K562 (cell line): ENCODE measurements around the gene TUBA1B. TPM values are rescaled to one million over a fixed set of nuclear protein-coding genes. Genes with fewer than 3 reads are reported as not detected.

Experiments
- ATF7 ChIP-seq: fragments of 450-650 bp; IDR thresholded peaks from 2 replicates; pipeline ENCODE4 v1.7.1; 2014; ENCODE audit warnings: mild to moderate bottlenecking, moderate library complexity
- BCOR ChIP-seq: fragments of 450-650 bp; IDR thresholded peaks from 2 replicates; pipeline ENCODE4 v1.6.1; 2016
- CEBPG ChIP-seq, 3 experiments: fragments of 200-800 bp in 1 of 3; sonication (Bioruptor generic) in 1 of 3; sonication (generic) in 1 of 3; formaldehyde crosslinking in 1 of 3; IDR thresholded peaks in 2 of 3; conservative IDR thresholded peaks in 1 of 3; 2 replicates each; pipeline versions ENCODE4 v1.6.1 to v1.8.0; 2016 to 2022; ENCODE audit warnings: missing compliant biosample characterization in 2 of 3, missing genetic modification characterization in 2 of 3, mild to moderate bottlenecking in 1 of 3, missing genetic modification reagents in 1 of 3
- CTBP1 ChIP-seq: fragments of 450-650 bp; IDR thresholded peaks from 2 replicates; pipeline ENCODE4 v1.6.1; 2016; ENCODE audit warnings: borderline replicate concordance
- CXXC5 ChIP-seq: fragments of 250-450 bp; sonication (Bioruptor Pico); IDR thresholded peaks from 2 replicates; pipeline ENCODE4 v1.8.0; 2022; ENCODE audit warnings: inconsistent platforms, mild to moderate bottlenecking, moderate library complexity
- ESRRA ChIP-seq: fragments of 450-650 bp; IDR thresholded peaks from 2 replicates; pipeline ENCODE4 v1.6.1; 2014; ENCODE audit warnings: low read depth, mild to moderate bottlenecking, moderate library complexity, borderline replicate concordance
- ID3 ChIP-seq, 2 experiments: fragments of 250-450 bp in 1 of 2; fragments of 450-650 bp in 1 of 2; sonication (Bioruptor Pico) in 1 of 2; IDR thresholded peaks; 2 replicates each; pipeline versions ENCODE4 v1.6.1 to v1.8.0; 2016 to 2021; ENCODE audit warnings: mild to moderate bottlenecking in 2 of 2, moderate library complexity in 2 of 2, missing compliant biosample characterization in 1 of 2, missing genetic modification characterization in 1 of 2
- JUND ChIP-seq, 2 experiments: IDR thresholded peaks; 2 replicates in 1 of 2; 3 replicates in 1 of 2; pipeline ENCODE4 v1.6.1; 2011; ENCODE audit warnings: borderline replicate concordance in 2 of 2, low read depth in 2 of 2, low read length in 2 of 2, improper control_type of control experiment in 1 of 2, missing biosample characterization in 1 of 2, missing genetic modification characterization in 1 of 2, missing genetic modification reagents in 1 of 2
- MAX ChIP-seq: sonication (generic); formaldehyde crosslinking; IDR thresholded peaks from 2 replicates; pipeline ENCODE4 v1.9.0; 2022; ENCODE audit warnings: mild to moderate bottlenecking, missing genetic modification reagents
- MECOM ChIP-seq: fragments of 250-450 bp; sonication (Bioruptor Pico); IDR thresholded peaks from 2 replicates; pipeline ENCODE4 v1.8.0; 2022; ENCODE audit warnings: inconsistent platforms
- MYC ChIP-seq, 2 experiments: fragments of 250-450 bp in 1 of 2; sonication (Bioruptor Pico) in 1 of 2; IDR thresholded peaks; 2 replicates each; pipeline versions ENCODE4 v1.5.1 to v1.6.1; 2012 to 2021; ENCODE audit warnings: low read depth in 2 of 2, borderline replicate concordance in 1 of 2, improper control_type of control experiment in 1 of 2, low read length in 1 of 2, mild to moderate bottlenecking in 1 of 2, moderate library complexity in 1 of 2
- NRF1 ChIP-seq, 2 experiments: fragments of 450-650 bp; IDR thresholded peaks in 1 of 2; conservative IDR thresholded peaks in 1 of 2; 2 replicates each; pipeline ENCODE4 v1.6.1; 2014; ENCODE audit warnings: mild to moderate bottlenecking in 2 of 2
- POLR2A ChIP-seq: fragments of 450-650 bp; conservative IDR thresholded peaks from 2 replicates; pipeline ENCODE4 v1.6.1; 2016
- RCOR1 ChIP-seq, 2 experiments: IDR thresholded peaks; 2 replicates each; pipeline ENCODE4 v1.6.1; 2012; ENCODE audit warnings: low read depth in 2 of 2, low read length in 2 of 2, borderline replicate concordance in 1 of 2, improper control_type of control experiment in 1 of 2
- TEAD1 ChIP-seq, 2 experiments: fragments of 450-650 bp in 1 of 2; sonication (generic) in 1 of 2; formaldehyde crosslinking; IDR thresholded peaks; 2 replicates each; pipeline versions ENCODE4 v1.4.0 to v1.8.0; 2020 to 2022; ENCODE audit warnings: mild to moderate bottlenecking in 2 of 2, missing genetic modification reagents in 1 of 2
- TEAD4 ChIP-seq, 2 experiments: sonication (generic) in 1 of 2; formaldehyde crosslinking in 1 of 2; IDR thresholded peaks; 2 replicates each; pipeline versions ENCODE4 v1.6.1 to v1.8.0; 2012 to 2022; ENCODE audit warnings: borderline replicate concordance in 1 of 2, inconsistent platforms in 1 of 2, low read length in 1 of 2, mild to moderate bottlenecking in 1 of 2, missing genetic modification reagents in 1 of 2
- ZBTB17 ChIP-seq: fragments of 450-650 bp; formaldehyde crosslinking; IDR thresholded peaks from 2 replicates; pipeline ENCODE4 v1.4.0; 2020; ENCODE audit warnings: mild to moderate bottlenecking
- polyA plus RNA-seq, 8 experiments: library from polyadenylated mRNA; depleted of rRNA in 4 of 8; stranded (reverse) in 5 of 8; unstranded in 3 of 8; fragments of >200 nt; fragmentation: Nextera tagmentation in 2 of 8; fragmentation: Illumina TruSeq in 1 of 8; extraction: Ambion mirVana in 2 of 8; extraction: Trizol in 1 of 8; gene quantifications; 2 replicates each; pipeline versions ENCODE4 v1.2.1 to v1.2.3, GENCODE V29; 2011 to 2014; ENCODE audit warnings: inconsistent platforms in 1 of 8, missing spikeins in 1 of 8
- total RNA-seq, 7 experiments: library from RNA; depleted of rRNA in 6 of 7; stranded (reverse); fragments of >200 nt in 6 of 7; fragmentation: Illumina TruSeq in 2 of 7; extraction: Trizol in 2 of 7; gene quantifications; 2 replicates each; pipeline versions ENCODE4 v1.2.1 to v1.2.3, GENCODE V29; 2011 to 2021; ENCODE audit warnings: low replicate concordance in 1 of 7
- TF ChIP-seq, protein P1 (sequence below): fragments of 450-650 bp; IDR thresholded peaks from 2 replicates; pipeline ENCODE4 v1.6.1; 2016; ENCODE audit warnings: missing biosample characterization, missing genetic modification characterization
- TF ChIP-seq, protein P2 (sequence below), 2 experiments: fragments of 450-650 bp; conservative IDR thresholded peaks; 2 replicates each; pipeline ENCODE4 v1.6.1; 2017; ENCODE audit warnings: mild to moderate bottlenecking in 2 of 2, moderate library complexity in 2 of 2
- TF ChIP-seq, protein P3 (sequence below): fragments of 450-650 bp; IDR thresholded peaks from 2 replicates; pipeline ENCODE4 v1.6.1; 2014; ENCODE audit warnings: low read depth, mild to moderate bottlenecking, moderate library complexity, borderline replicate concordance

TUBA1B gene
- total and polyA plus RNA-seq, 9 of the 15 experiments (the other 6 are each of a cell fraction or from before 2014, with no cell fraction given): 2,189 to 4,624 (median 2,628) TPM

- TF ChIP-seq ID3 (CRISPR knock-in tag; IDR thresholded peaks at IDR 0.05) (no peak), ID3 (tag; IDR thresholded peaks at IDR 0.05) (peak; percentile 73), MECOM (0 out of 2 replicates have a peak, but pooled peaks have one; percentile 16), MYC (IDR thresholded peaks at IDR 0.05; ENCODE audit: low read depth, low read length) (0 out of 2 replicates have a peak, but pooled peaks have one; percentile 7), MYC (CRISPR knock-in tag; IDR thresholded peaks at IDR 0.05; ENCODE audit: borderline replicate concordance, low read depth) (no peak), CXXC5 (peak; percentile 66), POLR2A (no peak), ESRRA (no peak), NRF1 (conservative IDR thresholded peaks at IDR 0.05 in 1 of 2, IDR thresholded peaks at IDR 0.05 in 1 of 2) (peak; percentile 54 to 66), BCOR (no peak), TEAD1 (CRISPR knock-in tag; IDR thresholded peaks at IDR 0.05) (peak in 1 of 2 experiments; percentile 30; a peak in 1 of 4 replicates), JUND (IDR thresholded peaks at IDR 0.05; ENCODE audit: borderline replicate concordance, low read depth, low read length) (peak; percentile 60), JUND (tag; IDR thresholded peaks at IDR 0.05; ENCODE audit: borderline replicate concordance, low read depth, low read length) (peak; percentile 17; the same call in 1 of the 3 replicates), MAX (peak; percentile 44), ATF7 (peak; percentile 23; the same call in 1 of the 2 replicates), ZBTB17 (CRISPR knock-in tag) (no peak), TEAD4 (IDR thresholded peaks at IDR 0.05; ENCODE audit: low read length) (peak; percentile 30; the same call in 1 of the 2 replicates), TEAD4 (CRISPR knock-in tag; IDR thresholded peaks at IDR 0.05; ENCODE audit: borderline replicate concordance) (no peak), CEBPG (CRISPR knock-in tag; IDR thresholded peaks at IDR 0.05) (peak; percentile 94), CEBPG (tag; conservative IDR thresholded peaks at IDR 0.05 in 1 of 2, IDR thresholded peaks at IDR 0.05 in 1 of 2) (peak; percentile 89 to 96), CTBP1 (peak; percentile 56; the same call in 1 of the 2 replicates), RCOR1 (IDR thresholded peaks at IDR 0.05; ENCODE audit: borderline replicate concordance in 1 of 2, low read depth in 2 of 2, low read length in 2 of 2) (peak in 1 of 2 experiments; percentile 54; a peak in 1 of 4 replicates)
- TF ChIP-seq, protein P1, sequence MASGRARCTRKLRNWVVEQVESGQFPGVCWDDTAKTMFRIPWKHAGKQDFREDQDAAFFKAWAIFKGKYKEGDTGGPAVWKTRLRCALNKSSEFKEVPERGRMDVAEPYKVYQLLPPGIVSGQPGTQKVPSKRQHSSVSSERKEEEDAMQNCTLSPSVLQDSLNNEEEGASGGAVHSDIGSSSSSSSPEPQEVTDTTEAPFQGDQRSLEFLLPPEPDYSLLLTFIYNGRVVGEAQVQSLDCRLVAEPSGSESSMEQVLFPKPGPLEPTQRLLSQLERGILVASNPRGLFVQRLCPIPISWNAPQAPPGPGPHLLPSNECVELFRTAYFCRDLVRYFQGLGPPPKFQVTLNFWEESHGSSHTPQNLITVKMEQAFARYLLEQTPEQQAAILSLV (tag): peak; percentile 54; the same call in 1 of the 2 replicates
- TF ChIP-seq, protein P2, sequence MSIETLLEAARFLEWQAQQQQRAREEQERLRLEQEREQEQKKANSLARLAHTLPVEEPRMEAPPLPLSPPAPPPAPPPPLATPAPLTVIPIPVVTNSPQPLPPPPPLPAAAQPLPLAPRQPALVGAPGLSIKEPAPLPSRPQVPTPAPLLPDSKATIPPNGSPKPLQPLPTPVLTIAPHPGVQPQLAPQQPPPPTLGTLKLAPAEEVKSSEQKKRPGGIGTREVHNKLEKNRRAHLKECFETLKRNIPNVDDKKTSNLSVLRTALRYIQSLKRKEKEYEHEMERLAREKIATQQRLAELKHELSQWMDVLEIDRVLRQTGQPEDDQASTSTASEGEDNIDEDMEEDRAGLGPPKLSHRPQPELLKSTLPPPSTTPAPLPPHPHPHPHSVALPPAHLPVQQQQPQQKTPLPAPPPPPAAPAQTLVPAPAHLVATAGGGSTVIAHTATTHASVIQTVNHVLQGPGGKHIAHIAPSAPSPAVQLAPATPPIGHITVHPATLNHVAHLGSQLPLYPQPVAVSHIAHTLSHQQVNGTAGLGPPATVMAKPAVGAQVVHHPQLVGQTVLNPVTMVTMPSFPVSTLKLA (conservative IDR thresholded peaks at IDR 0.05): peak in 1 of 2 experiments; percentile 55; a peak in 2 of 4 replicates
- TF ChIP-seq, protein P3, sequence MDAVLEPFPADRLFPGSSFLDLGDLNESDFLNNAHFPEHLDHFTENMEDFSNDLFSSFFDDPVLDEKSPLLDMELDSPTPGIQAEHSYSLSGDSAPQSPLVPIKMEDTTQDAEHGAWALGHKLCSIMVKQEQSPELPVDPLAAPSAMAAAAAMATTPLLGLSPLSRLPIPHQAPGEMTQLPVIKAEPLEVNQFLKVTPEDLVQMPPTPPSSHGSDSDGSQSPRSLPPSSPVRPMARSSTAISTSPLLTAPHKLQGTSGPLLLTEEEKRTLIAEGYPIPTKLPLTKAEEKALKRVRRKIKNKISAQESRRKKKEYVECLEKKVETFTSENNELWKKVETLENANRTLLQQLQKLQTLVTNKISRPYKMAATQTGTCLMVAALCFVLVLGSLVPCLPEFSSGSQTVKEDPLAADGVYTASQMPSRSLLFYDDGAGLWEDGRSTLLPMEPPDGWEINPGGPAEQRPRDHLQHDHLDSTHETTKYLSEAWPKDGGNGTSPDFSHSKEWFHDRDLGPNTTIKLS: peak; percentile 24; the same call in 1 of the 2 replicates
Measured at GRCh38 chr12:49108958-49109404, 22.2 kb downstream of the TUBA1B start (continued).
